Measurements from ENCODE around the gene PTCSC3. TPM values are rescaled to one million over a fixed set of nuclear protein-coding genes. Genes with fewer than 3 reads are reported as not detected.

PTCSC3 gene
- polyA plus RNA-seq (2013, experiment 1 of 2), result not detected
- not detected for polyA plus RNA-seq (2013, experiment 2 of 2)

GRCh38 chr14:36176524-36176923 is at the start of gene PTCSC3:
Gene PTCSC3 (minus strand): TSS chr14:36176722.
- H3K9ac ChIP-seq (ENCODE audit: low read depth, low read length), result no peak within 1 kb of the TSS
- H3K4me3 ChIP-seq (ENCODE audit: low read length), result no peak within 1 kb of the TSS
- no peaks in the 10 kb centered on the region for H3K27me3 ChIP-seq (ENCODE audit: insufficient read depth, low read length)

GRCh38 chr14:36226164-36226563 is 49.6 kb upstream of the PTCSC3 start:
- H3K36me3 ChIP-seq (ENCODE audit: insufficient read depth, low read length), result no peaks in the 10 kb centered on the region
- no peak overlapping the region for H3K27ac ChIP-seq (ENCODE audit: low read depth, low read length)
- WGBS, result no CpG with 5 or more reads among the region's 1 CpG
- H3K27me3 ChIP-seq (ENCODE audit: insufficient read depth, low read length), result no peaks in the 10 kb centered on the region
- no peaks in the 10 kb centered on the region for H3K9me3 ChIP-seq (ENCODE audit: insufficient read depth, low read depth, low read length)
- peaks cover 19% of the 10 kb centered on the region for H3K4me1 ChIP-seq (ENCODE audit: insufficient read depth, low read length)
- H3K9ac ChIP-seq (ENCODE audit: low read depth, low read length), result no peak overlapping the region
- no peak overlapping the region for H3K4me3 ChIP-seq (ENCODE audit: low read length)

More at GRCh38 chr14:36176524-36176923, at the start of gene PTCSC3:
- Histone ChIP-seq H3K27ac (ENCODE audit: low read depth, low read length) (no peak within 1 kb of the TSS), H3K4me1 (ENCODE audit: insufficient read depth, low read length) (no peaks in the 10 kb centered on the region), H3K9me3 (ENCODE audit: insufficient read depth, low read depth, low read length) (no peaks in the 10 kb centered on the region), H3K36me3 (ENCODE audit: insufficient read depth, low read length) (no peaks in the 10 kb centered on the region)
- 93% methylated on average over 3 of the region's 4 CpGs for WGBS

DNA sequence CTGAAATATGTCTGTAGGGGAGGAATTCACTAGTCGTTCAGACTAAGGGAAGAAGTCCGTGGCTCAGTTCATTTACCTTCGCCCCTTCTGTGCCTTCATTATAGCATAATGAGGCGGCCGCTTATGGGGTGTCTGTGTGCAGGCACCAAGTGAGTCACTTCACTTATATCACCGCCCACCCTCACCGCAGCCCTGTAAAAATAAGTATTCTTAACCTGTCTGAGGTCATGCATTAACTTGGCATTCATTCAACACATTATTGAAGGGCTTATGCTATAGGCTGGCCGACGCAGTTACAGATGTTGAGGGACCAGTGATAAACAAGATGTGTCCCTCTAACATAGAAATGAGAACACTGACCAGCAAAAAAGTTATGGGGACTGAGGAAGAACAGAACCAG is 47.7 kb upstream of the PTCSC3 start:
- no peak overlapping the region for H3K9ac ChIP-seq (ENCODE audit: low read depth, low read length)
- no peaks in the 10 kb centered on the region for H3K36me3 ChIP-seq (ENCODE audit: insufficient read depth, low read length)
- no peak overlapping the region for H3K27ac ChIP-seq (ENCODE audit: low read depth, low read length)
- WGBS, result 93% methylated on average over 9 of the region's 9 CpGs
- H3K4me1 ChIP-seq (ENCODE audit: insufficient read depth, low read length), result peaks cover 16% of the 10 kb centered on the region
- H3K27me3 ChIP-seq (ENCODE audit: insufficient read depth, low read length), result no peaks in the 10 kb centered on the region
- no peak overlapping the region for H3K4me3 ChIP-seq (ENCODE audit: low read length)
- no peaks in the 10 kb centered on the region for H3K9me3 ChIP-seq (ENCODE audit: insufficient read depth, low read depth, low read length)

DNA sequence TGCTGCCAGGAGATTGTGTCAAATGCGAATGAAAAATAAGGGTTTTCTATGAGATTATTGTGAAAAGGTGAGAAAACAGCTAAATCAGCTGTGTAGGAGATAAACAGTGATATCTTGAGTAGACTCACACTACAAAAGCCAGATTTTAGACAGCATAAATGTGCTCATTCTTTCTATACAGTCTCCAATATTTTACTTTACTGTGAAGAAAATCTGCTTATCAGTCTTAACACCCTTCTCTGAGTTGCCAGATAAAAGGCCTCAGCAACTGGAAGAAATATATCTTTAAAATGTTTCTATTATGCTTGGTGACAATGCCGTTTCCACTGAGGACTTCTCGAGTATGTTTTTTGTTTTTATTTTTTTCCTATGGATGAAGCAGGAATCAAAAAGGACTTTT is 47.0 kb upstream of the PTCSC3 start:
- Histone ChIP-seq H3K27ac (ENCODE audit: low read depth, low read length) (no peak overlapping the region), H3K4me1 (ENCODE audit: insufficient read depth, low read length) (peaks cover 16% of the 10 kb centered on the region), H3K36me3 (ENCODE audit: insufficient read depth, low read length) (no peaks in the 10 kb centered on the region), H3K27me3 (ENCODE audit: insufficient read depth, low read length) (no peaks in the 10 kb centered on the region), H3K4me3 (ENCODE audit: low read length) (no peak overlapping the region), H3K9me3 (ENCODE audit: insufficient read depth, low read depth, low read length) (no peaks in the 10 kb centered on the region), H3K9ac (ENCODE audit: low read depth, low read length) (no peak overlapping the region)
- 93% methylated on average over 3 of the region's 3 CpGs for WGBS

DNA sequence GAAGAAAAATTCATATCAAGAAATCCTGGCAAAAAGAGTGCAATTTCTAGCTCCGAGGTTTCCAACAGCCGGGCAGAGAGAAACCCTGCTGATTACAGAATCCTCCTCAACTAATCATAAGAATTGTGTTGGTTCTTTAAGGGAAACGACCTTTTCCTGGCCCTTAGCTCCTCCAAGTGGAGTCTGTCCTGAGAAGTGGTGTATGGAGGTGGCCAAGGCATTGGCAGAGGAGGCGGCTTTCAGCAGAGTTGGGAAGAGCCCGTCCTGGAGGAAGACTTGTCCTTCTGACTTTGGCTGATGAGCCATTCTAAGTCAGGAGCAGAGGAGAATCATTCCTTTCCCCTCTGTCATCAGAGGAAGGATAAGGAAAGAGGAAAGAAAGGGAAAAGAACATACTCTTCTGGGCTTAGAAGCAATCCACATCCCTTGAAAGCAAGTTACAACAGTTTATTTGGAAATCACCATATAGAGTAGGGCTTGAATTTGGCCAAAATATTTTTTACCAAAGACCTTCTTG is 46.5 kb upstream of the PTCSC3 start:
- Histone ChIP-seq H3K9ac (ENCODE audit: low read depth, low read length) (no peak overlapping the region), H3K27ac (ENCODE audit: low read depth, low read length) (no peak overlapping the region), H3K4me3 (ENCODE audit: low read length) (no peak overlapping the region), H3K4me1 (ENCODE audit: insufficient read depth, low read length) (peaks cover 16% of the 10 kb centered on the region), H3K9me3 (ENCODE audit: insufficient read depth, low read depth, low read length) (no peaks in the 10 kb centered on the region), H3K27me3 (ENCODE audit: insufficient read depth, low read length) (no peaks in the 10 kb centered on the region), H3K36me3 (ENCODE audit: insufficient read depth, low read length) (no peaks in the 10 kb centered on the region)
- WGBS, result 56% methylated on average over 5 of the region's 5 CpGs

- no peaks in the 10 kb centered on the region for H3K27me3 ChIP-seq (ENCODE audit: insufficient read depth, low read length)
- H3K27ac ChIP-seq (ENCODE audit: low read depth, low read length), result no peak overlapping the region
- no peaks in the 10 kb centered on the region for H3K36me3 ChIP-seq (ENCODE audit: insufficient read depth, low read length)
- no peak overlapping the region for H3K4me3 ChIP-seq (ENCODE audit: low read length)
- peaks cover 16% of the 10 kb centered on the region for H3K4me1 ChIP-seq (ENCODE audit: insufficient read depth, low read length)
- no peaks in the 10 kb centered on the region for H3K9me3 ChIP-seq (ENCODE audit: insufficient read depth, low read depth, low read length)
- no peak overlapping the region for H3K9ac ChIP-seq (ENCODE audit: low read depth, low read length)
Observed at GRCh38 chr14:36222337-36222736, 45.8 kb upstream of the PTCSC3 start.

- 68% methylated on average over 2 of the region's 2 CpGs for WGBS
- Histone ChIP-seq H3K4me3 (ENCODE audit: low read length) (no peak overlapping the region), H3K36me3 (ENCODE audit: insufficient read depth, low read length) (no peaks in the 10 kb centered on the region), H3K9me3 (ENCODE audit: insufficient read depth, low read depth, low read length) (no peaks in the 10 kb centered on the region), H3K4me1 (ENCODE audit: insufficient read depth, low read length) (peaks cover 16% of the 10 kb centered on the region), H3K27ac (ENCODE audit: low read depth, low read length) (no peak overlapping the region), H3K27me3 (ENCODE audit: insufficient read depth, low read length) (no peaks in the 10 kb centered on the region), H3K9ac (ENCODE audit: low read depth, low read length) (no peak overlapping the region)
Observed at GRCh38 chr14:36221112-36221511, 44.6 kb upstream of the PTCSC3 start.

- no peaks in the 10 kb centered on the region for H3K27me3 ChIP-seq (ENCODE audit: insufficient read depth, low read length)
- WGBS, result 88% methylated on average over 2 of the region's 2 CpGs
- H3K36me3 ChIP-seq (ENCODE audit: insufficient read depth, low read length), result no peaks in the 10 kb centered on the region
- no peak overlapping the region for H3K9ac ChIP-seq (ENCODE audit: low read depth, low read length)
- H3K4me1 ChIP-seq (ENCODE audit: insufficient read depth, low read length), result peaks cover 36% of the 10 kb centered on the region
- H3K4me3 ChIP-seq (ENCODE audit: low read length), result no peak overlapping the region
- H3K27ac ChIP-seq (ENCODE audit: low read depth, low read length), result no peak overlapping the region
- no peaks in the 10 kb centered on the region for H3K9me3 ChIP-seq (ENCODE audit: insufficient read depth, low read depth, low read length)
Observed at GRCh38 chr14:36217732-36218131, 41.2 kb upstream of the PTCSC3 start.

GRCh38 chr14:36217027-36217426 is 40.5 kb upstream of the PTCSC3 start:
- Histone ChIP-seq H3K36me3 (ENCODE audit: insufficient read depth, low read length) (no peaks in the 10 kb centered on the region), H3K27ac (ENCODE audit: low read depth, low read length) (no peak overlapping the region), H3K9me3 (ENCODE audit: insufficient read depth, low read depth, low read length) (no peaks in the 10 kb centered on the region), H3K4me1 (ENCODE audit: insufficient read depth, low read length) (peaks cover 34% of the 10 kb centered on the region; the same call in 1 of the 2 replicates), H3K9ac (ENCODE audit: low read depth, low read length) (no peak overlapping the region), H3K4me3 (ENCODE audit: low read length) (no peak overlapping the region), H3K27me3 (ENCODE audit: insufficient read depth, low read length) (no peaks in the 10 kb centered on the region)
- no CpG with 5 or more reads among the region's 2 CpGs for WGBS

- peaks cover 26% of the 10 kb centered on the region; the same call in 1 of the 2 replicates for H3K4me1 ChIP-seq (ENCODE audit: insufficient read depth, low read length)
- H3K9me3 ChIP-seq (ENCODE audit: insufficient read depth, low read depth, low read length), result no peaks in the 10 kb centered on the region
- H3K4me3 ChIP-seq (ENCODE audit: low read length), result no peak overlapping the region
- no peak overlapping the region for H3K27ac ChIP-seq (ENCODE audit: low read depth, low read length)
- no peak overlapping the region for H3K9ac ChIP-seq (ENCODE audit: low read depth, low read length)
- no peaks in the 10 kb centered on the region for H3K36me3 ChIP-seq (ENCODE audit: insufficient read depth, low read length)
- 89% methylated on average over 3 of the region's 3 CpGs for WGBS
- no peaks in the 10 kb centered on the region for H3K27me3 ChIP-seq (ENCODE audit: insufficient read depth, low read length)
Observed at GRCh38 chr14:36215217-36215598, 38.7 kb upstream of the PTCSC3 start.

DNA sequence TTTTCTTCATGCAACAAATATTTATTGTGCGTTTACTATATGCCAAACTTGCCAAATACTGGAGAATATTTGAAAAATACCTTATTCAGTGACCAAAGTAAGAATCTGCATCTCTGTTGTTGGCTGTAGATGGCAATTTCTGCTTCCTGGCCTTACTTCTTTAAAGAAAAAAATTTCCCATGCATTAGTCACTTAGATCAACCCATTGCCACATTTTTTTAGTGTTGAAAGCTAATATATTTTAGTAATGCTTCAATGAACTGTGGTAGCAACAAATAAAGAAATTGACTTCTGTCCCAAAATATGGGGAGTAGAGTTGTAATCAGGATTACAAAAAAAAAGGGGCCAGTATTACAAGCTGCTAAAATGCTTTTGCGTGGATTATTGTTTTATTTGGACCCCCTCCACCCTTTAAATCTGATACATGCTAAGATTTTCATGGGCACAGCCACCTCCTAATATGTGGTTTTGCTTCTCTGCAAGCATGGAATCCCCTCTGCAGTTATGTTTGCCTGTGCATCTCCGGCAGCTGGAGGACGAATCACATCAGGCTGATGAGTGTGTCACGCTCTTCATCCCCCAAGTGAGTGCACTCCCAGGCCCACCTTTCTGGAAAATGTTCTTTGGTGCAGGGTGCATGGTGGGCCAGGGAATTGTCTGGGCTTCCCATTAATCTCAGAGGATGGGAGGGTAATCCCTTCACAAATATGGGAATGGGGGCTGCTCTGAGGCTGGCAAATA is 38.1 kb upstream of the PTCSC3 start:
- H3K4me1 ChIP-seq (ENCODE audit: insufficient read depth, low read length), result peaks cover 26% of the 10 kb centered on the region; the same call in 1 of the 2 replicates
- no peak overlapping the region for H3K27ac ChIP-seq (ENCODE audit: low read depth, low read length)
- 88% methylated on average over 5 of the region's 5 CpGs for WGBS
- H3K4me3 ChIP-seq (ENCODE audit: low read length), result no peak overlapping the region
- no peaks in the 10 kb centered on the region for H3K9me3 ChIP-seq (ENCODE audit: insufficient read depth, low read depth, low read length)
- no peak overlapping the region for H3K9ac ChIP-seq (ENCODE audit: low read depth, low read length)
- no peaks in the 10 kb centered on the region for H3K36me3 ChIP-seq (ENCODE audit: insufficient read depth, low read length)
- no peaks in the 10 kb centered on the region for H3K27me3 ChIP-seq (ENCODE audit: insufficient read depth, low read length)

Measured in HUES64 (cell line).